Vagina (tissue), 2 donors: ENCODE results near the gene NFKBIA.

Experiments used
- CTCF ChIP-seq, 3 experiments: fragments of 450-650 bp in 2 of 3; fragments of 200-600 bp in 1 of 3; sonication (generic) in 1 of 3; IDR thresholded peaks; one replicate each; pipeline ENCODE4 v1.5.1; 2017 to 2019; ENCODE audit warnings: antibody characterized with exemption in 3 of 3, mild to moderate bottlenecking in 2 of 3, moderate library complexity in 2 of 3
- POLR2A ChIP-seq, 2 donors: fragments of 450-650 bp; IDR thresholded peaks; one replicate each; pipeline ENCODE4 v1.6.1; 2017; ENCODE audit warnings: antibody characterized with exemption in 2 of 2, mild to moderate bottlenecking in 2 of 2, moderate library complexity in 2 of 2

GRCh38 chr14:35401422-35402265 lies 2.9 kb downstream of the NFKBIA start:
- no peak for TF ChIP-seq POLR2A (IDR thresholded peaks at IDR 0.05)
- no peak for TF ChIP-seq CTCF (IDR thresholded peaks at IDR 0.05)
